Body of pancreas (tissue), 4 donors: ENCODE results near the gene SNAP25. TPM values are rescaled to one million over a fixed set of nuclear protein-coding genes. Genes with fewer than 3 reads are reported as not detected.

Experiments
- ATAC-seq: fragments of 150-250 bp; one replicate; pipeline ENCODE4 v1.9.1; 2016
- DNase-seq, 4 donors: peaks; one replicate each; pipeline ENCODE4 v3.0.0-alpha.2; 2019
- H3K27ac ChIP-seq, 4 donors: fragments of 200-600 bp; sonication (generic); 1 replicate in 3 of 4; 2 replicates in 1 of 4; pipeline versions ENCODE4 v1.5.1 to v1.6.1; 2016 to 2019; ENCODE audit warnings: mild to moderate bottlenecking in 1 of 4, mixed read lengths in 1 of 4, moderate library complexity in 1 of 4
- H3K27me3 ChIP-seq, 2 donors: fragments of 200-600 bp; sonication (generic); one replicate each; pipeline ENCODE4 v1.6.0; 2016; ENCODE audit warnings: mild to moderate bottlenecking in 1 of 2
- H3K36me3 ChIP-seq, 2 donors: fragments of 200-600 bp; sonication (generic); replicated peaks in 1 of 2; 2 replicates each; pipeline ENCODE4 v1.5.1; 2016; ENCODE audit warnings: low read depth in 2 of 2; ENCODE audit not compliant: insufficient read depth in 1 of 2
- H3K4me1 ChIP-seq: fragments of 200-600 bp; sonication (generic); one replicate; pipeline ENCODE4 v1.6.0; 2016
- H3K4me3 ChIP-seq, 2 donors: fragments of 200-600 bp; sonication (generic); 1 replicate in 1 of 2; 2 replicates in 1 of 2; pipeline ENCODE4 v1.5.1; 2016 to 2019
- H3K9me3 ChIP-seq, 3 donors: fragments of 200-600 bp; sonication (generic); 1 replicate in 2 of 3; 2 replicates in 1 of 3; pipeline ENCODE4 v1.5.1; 2016
- POLR2A ChIP-seq, 3 donors: fragments of 450-650 bp; IDR thresholded peaks; one replicate each; pipeline ENCODE4 v1.6.1; 2016; ENCODE audit warnings: antibody characterized with exemption in 3 of 3, mild to moderate bottlenecking in 2 of 3
- WGBS, 2 donors: methylation state at CpG; one replicate each; pipeline ENCODE4 v1.1.5; 2017; 5-methylcytosine and 5-hydroxymethylcytosine counted together
- intact Hi-C: fragments of 100-400 bp; cut with DNase I; formaldehyde crosslinking; loops from one replicate; pipeline ENCODE4 v1.15.1; 2023
- total RNA-seq, 2 donors: library from RNA; depleted of rRNA; stranded (reverse); fragments of >200 nt; gene quantifications; one replicate each; pipeline ENCODE4 v1.1.0, GENCODE V29; 2016
- TF ChIP-seq, protein P1 (sequence below), 7 experiments: fragments of 450-650 bp in 4 of 7; fragments of 200-600 bp in 3 of 7; sonication (generic) in 3 of 7; IDR thresholded peaks; one replicate each; pipeline ENCODE4 v1.5.1; 2016 to 2019; ENCODE audit warnings: antibody characterized with exemption in 7 of 7

SNAP25 gene
- 10 to 100 TPM in 1 of 2 donors, 1 to 10 TPM in 1; 3.4 to 10.9 TPM for total RNA-seq

DNA sequence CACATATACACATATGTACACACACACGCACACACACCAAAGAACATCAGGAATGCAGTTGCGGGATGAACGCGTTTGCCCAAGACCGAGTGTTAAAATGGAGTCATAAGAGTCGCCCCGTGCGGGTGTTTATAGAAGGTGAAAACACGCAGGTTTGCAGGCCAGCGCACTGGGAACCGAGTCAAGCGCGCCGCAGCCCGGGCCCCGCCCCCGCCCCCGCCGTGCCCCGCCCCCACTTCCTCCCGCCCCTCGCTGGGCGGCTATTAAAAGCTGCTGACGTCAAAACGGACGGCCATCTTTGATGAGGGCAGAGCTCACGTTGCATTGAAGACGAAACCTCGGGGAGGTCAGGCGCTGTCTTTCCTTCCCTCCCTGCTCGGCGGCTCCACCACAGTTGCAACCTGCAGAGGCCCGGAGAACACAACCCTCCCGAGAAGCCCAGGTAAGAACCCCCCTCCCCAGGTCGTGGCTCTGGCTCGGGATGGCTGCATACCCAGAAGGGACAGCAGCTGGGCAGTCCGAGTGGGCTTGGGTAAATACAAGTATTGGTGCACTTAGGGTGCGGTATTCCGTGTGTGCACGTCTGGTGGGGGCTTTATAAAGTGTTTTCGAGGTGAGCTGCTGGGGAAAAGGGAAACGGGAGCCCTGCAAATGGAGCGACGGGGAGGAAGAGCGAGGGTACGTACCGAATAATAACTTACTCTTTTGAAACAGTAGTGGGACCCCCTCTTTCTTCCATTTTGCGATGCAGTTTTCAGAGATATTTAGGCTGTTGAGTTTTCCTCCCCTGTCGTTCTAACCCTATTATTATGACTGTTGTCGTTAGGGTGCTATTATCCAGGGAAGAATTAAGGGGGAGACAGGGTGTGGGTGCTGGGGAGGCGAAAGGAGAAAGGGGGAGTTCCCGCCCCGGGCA is at the start of gene SNAP25:
Gene SNAP25 (plus strand): TSS at position 295 of the 916 bp plus-strand sequence. CDS start 56,662 bp downstream, outside the sequence.
- no peaks in the 10 kb centered on the region for H3K36me3 ChIP-seq
- intact Hi-C loops: no loop called here
- H3K27ac ChIP-seq: peak within 1 kb of the TSS in 2 of 4 donors; percentile 36 to 53
- ATAC-seq (peak; percentile 45), DNase-seq (peak; percentile 35 to 65 (median 54))
- peaks cover 0 to 18% of the 10 kb centered on the region in 2 donors for H3K27me3 ChIP-seq
- 1 to 3% methylated on average over 30 to 53 of the region's 53 CpGs for WGBS, 2 donors
- TF ChIP-seq, protein P1, sequence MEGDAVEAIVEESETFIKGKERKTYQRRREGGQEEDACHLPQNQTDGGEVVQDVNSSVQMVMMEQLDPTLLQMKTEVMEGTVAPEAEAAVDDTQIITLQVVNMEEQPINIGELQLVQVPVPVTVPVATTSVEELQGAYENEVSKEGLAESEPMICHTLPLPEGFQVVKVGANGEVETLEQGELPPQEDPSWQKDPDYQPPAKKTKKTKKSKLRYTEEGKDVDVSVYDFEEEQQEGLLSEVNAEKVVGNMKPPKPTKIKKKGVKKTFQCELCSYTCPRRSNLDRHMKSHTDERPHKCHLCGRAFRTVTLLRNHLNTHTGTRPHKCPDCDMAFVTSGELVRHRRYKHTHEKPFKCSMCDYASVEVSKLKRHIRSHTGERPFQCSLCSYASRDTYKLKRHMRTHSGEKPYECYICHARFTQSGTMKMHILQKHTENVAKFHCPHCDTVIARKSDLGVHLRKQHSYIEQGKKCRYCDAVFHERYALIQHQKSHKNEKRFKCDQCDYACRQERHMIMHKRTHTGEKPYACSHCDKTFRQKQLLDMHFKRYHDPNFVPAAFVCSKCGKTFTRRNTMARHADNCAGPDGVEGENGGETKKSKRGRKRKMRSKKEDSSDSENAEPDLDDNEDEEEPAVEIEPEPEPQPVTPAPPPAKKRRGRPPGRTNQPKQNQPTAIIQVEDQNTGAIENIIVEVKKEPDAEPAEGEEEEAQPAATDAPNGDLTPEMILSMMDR (IDR thresholded peaks at IDR 0.05): no peak
- TF ChIP-seq POLR2A (IDR thresholded peaks at IDR 0.05): peak in 2 of 3 donors; percentile 17 to 46
- no peaks in the 10 kb centered on the region for H3K9me3 ChIP-seq
- no peak within 1 kb of the TSS for H3K4me3 ChIP-seq
- H3K4me1 ChIP-seq: peaks cover 17% of the 10 kb centered on the region

DNA sequence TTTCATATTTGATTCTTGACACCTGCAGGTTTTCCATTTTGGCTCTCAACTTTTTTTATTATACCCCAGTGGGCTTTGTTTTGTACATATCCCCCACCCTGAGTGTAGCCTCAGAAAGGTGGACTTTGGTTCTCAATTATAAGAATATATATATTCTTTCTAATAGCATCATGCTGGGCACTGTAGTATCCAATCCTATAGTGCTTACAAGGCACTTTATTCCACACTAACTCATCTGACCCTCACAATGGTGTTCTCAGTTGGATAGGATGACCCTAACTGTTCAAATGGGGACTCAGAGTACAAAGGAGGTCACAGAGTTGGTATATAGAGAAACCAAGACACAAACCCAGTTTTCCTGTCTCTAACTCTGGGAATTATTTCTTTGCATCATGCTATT is 48.9 kb upstream of the SNAP25 start:
- DNase-seq (no peak), ATAC-seq (no peak)
- intact Hi-C loops: no loop called here
- Histone ChIP-seq H3K27me3 (no peaks in the 10 kb centered on the region), H3K27ac (no peak overlapping the region), H3K4me3 (no peak overlapping the region), H3K36me3 (no peaks in the 10 kb centered on the region), H3K4me1 (peaks cover 6% of the 10 kb centered on the region), H3K9me3 (no peaks in the 10 kb centered on the region)
- TF ChIP-seq POLR2A (IDR thresholded peaks at IDR 0.05): no peak
- TF ChIP-seq, protein P1 (IDR thresholded peaks at IDR 0.05): no peak

DNA sequence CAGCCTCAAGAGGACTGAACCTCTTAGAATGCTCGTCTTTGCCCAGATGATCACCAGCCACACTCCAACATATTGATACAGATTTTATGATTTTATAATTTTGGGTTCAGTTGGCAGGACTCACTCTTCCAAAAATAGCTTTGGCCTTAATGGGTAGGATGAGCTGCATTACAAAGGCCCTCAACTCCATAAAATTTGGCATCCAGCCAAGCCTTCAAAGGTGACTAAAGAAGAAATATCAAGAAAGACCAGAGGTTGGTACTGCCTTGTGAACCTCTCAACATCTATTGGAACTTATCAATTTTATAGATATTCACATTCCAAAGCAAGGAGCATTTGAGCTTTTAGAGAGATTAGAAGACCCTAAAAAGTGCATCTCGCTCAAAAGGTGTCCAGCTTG is 48.4 kb upstream of the SNAP25 start:
- Histone ChIP-seq H3K4me1 (peaks cover 6% of the 10 kb centered on the region), H3K9me3 (no peaks in the 10 kb centered on the region), H3K27me3 (no peaks in the 10 kb centered on the region), H3K27ac (no peak overlapping the region), H3K36me3 (no peaks in the 10 kb centered on the region), H3K4me3 (no peak overlapping the region)
- intact Hi-C loops: no loop called here
- DNase-seq: no peak
- TF ChIP-seq, protein P1 (IDR thresholded peaks at IDR 0.05): no peak
- no peak for TF ChIP-seq POLR2A (IDR thresholded peaks at IDR 0.05)
- WGBS, 2 donors: 90 to 92% methylated on average over 2 of the region's 2 CpGs
- ATAC-seq: no peak

DNA sequence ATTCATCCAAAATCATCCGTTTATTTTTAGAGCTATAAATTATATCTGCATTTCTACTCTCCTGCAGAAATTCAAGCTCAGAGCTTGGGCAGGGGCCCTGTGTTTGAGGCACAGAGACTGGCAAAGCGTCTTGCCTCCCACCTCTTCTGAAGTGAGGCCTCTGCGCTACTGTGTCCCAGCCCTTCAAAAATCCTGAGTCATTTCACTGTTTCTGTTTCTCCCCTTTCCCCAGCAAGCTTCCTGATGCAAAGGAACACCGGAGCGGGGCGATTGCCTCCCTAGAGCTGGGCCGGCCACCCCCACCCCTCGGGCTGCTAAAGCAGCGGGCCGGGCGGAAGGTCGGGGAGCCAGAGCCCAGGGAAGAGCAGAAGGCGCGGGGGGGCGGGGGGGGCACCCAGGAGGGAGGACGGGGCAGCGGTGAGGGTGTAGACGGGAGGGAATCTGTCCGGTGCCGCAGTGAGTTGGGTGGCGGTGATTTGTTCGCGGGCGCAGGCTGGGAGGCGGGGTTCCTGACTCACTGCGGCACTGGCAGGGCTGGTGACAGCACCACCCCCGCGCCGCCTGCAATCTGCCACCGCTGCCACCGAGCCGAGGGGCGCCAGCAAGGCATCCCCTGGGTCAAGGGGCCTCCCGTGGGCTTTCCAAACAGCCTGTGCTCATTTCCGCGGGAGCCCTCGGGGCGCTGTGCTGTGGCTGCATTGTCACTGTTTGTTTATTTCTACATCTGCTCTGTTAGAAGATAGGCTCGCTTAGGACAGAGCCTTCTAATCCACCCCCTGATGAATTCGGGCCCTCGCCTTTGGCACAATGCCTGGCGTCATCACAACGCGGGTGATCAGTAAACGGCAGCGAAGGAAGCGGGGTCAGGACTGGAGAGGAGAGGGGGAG is 46.5 kb upstream of the SNAP25 start:
- no peaks in the 10 kb centered on the region for H3K27me3 ChIP-seq
- 7 to 17% methylated on average over 25 to 46 of the region's 47 CpGs for WGBS, 2 donors
- no peaks in the 10 kb centered on the region for H3K9me3 ChIP-seq
- ATAC-seq (peak; percentile 84), DNase-seq (peak; percentile 46 to 65 (median 58))
- H3K4me1 ChIP-seq: peaks cover 6% of the 10 kb centered on the region
- intact Hi-C loops: no loop called here
- H3K4me3 ChIP-seq: no peak overlapping the region
- H3K27ac ChIP-seq: no peak overlapping the region
- TF ChIP-seq POLR2A (IDR thresholded peaks at IDR 0.05): peak in 2 of 3 donors; percentile 12 to 37
- TF ChIP-seq, protein P1 (IDR thresholded peaks at IDR 0.05): peak in 1 of 7 experiments; percentile 3
- no peaks in the 10 kb centered on the region for H3K36me3 ChIP-seq
